Hepatocyte (in vitro differentiated cells): ENCODE measurements around the gene PERCC1.

Experiments
- CTCF ChIP-seq: fragments of 200-600 bp; sonication (generic); IDR thresholded peaks from 2 replicates; pipeline ENCODE4 v1.5.1; 2016; ENCODE audit warnings: antibody characterized with exemption, mild to moderate bottlenecking; ENCODE audit not compliant: poor library complexity
- EZH2 ChIP-seq: fragments of 200-600 bp; sonication (generic); IDR thresholded peaks from 2 replicates; pipeline ENCODE4 v1.6.1; 2016; ENCODE audit warnings: antibody characterized with exemption, mild to moderate bottlenecking, borderline replicate concordance
- EZH2phosphoT487 ChIP-seq: fragments of 200-600 bp; sonication (generic); IDR thresholded peaks from one replicate; pipeline ENCODE4 v1.6.1; 2018; ENCODE audit warnings: antibody characterized with exemption, mild to moderate bottlenecking, low read depth, moderate library complexity; ENCODE audit not compliant: unreplicated experiment, severe bottlenecking

- TF ChIP-seq CTCF (no peak), EZH2 (no peak), EZH2phosphoT487 (no peak)
Measured at GRCh38 chr16:1474082-1474795, 43.4 kb downstream of the PERCC1 start.
